HCT116 (cell line): Measurements from ENCODE around the gene ADGRD1.

Experiments used
- ATF3 ChIP-seq: IDR thresholded peaks from 2 replicates; pipeline ENCODE4 v1.6.1; 2012
- CEBPB ChIP-seq: IDR thresholded peaks from 2 replicates; pipeline ENCODE4 v1.6.1; 2012; ENCODE audit warnings: low read depth
- EZH2 ChIP-seq: fragments of 200-600 bp; sonication (generic); IDR thresholded peaks from 2 replicates; pipeline ENCODE4 v1.6.1; 2017; ENCODE audit warnings: antibody characterized with exemption, mixed run types
- EZH2phosphoT487 ChIP-seq: fragments of 200-600 bp; IDR thresholded peaks from 2 replicates; pipeline ENCODE4 v1.6.1; 2018; ENCODE audit warnings: antibody characterized with exemption, borderline replicate concordance
- FOSL1 ChIP-seq: IDR thresholded peaks from 2 replicates; pipeline ENCODE4 v1.6.1; 2012; ENCODE audit warnings: low read depth
- POLR2A ChIP-seq: IDR thresholded peaks from 2 replicates; pipeline ENCODE4 v1.7.0; 2011; ENCODE audit warnings: borderline replicate concordance; ENCODE audit not compliant: insufficient read depth, insufficient read length; ENCODE audit errors: extremely low read depth
- POLR2AphosphoS5 ChIP-seq: IDR thresholded peaks from 2 replicates; pipeline ENCODE4 v1.6.1; 2011; ENCODE audit warnings: mild to moderate bottlenecking, low read depth, low read length, moderate library complexity
- RAD21 ChIP-seq: IDR thresholded peaks from 2 replicates; pipeline ENCODE4 v1.6.1; 2012; ENCODE audit warnings: low read depth, mild to moderate bottlenecking
- SIN3A ChIP-seq: IDR thresholded peaks from 2 replicates; pipeline ENCODE4 v1.6.1; 2012; ENCODE audit warnings: low read depth
- TCF7L2 ChIP-seq: IDR thresholded peaks from 2 replicates; pipeline ENCODE4 v1.7.0; 2011; ENCODE audit warnings: borderline replicate concordance, inconsistent platforms; ENCODE audit not compliant: insufficient read depth, insufficient read length; ENCODE audit errors: extremely low read depth
- ZNF274 ChIP-seq: fragments of 200-500 bp; sonication (Bioruptor generic); IDR thresholded peaks from 2 replicates; pipeline ENCODE4 v1.6.1; 2014; ENCODE audit warnings: mild to moderate bottlenecking, low read depth, low read length, inconsistent platforms
- TF ChIP-seq, protein P1 (sequence below), 3 experiments: fragments of 200-600 bp in 1 of 3; sonication (generic) in 1 of 3; IDR thresholded peaks in 2 of 3; conservative IDR thresholded peaks in 1 of 3; 2 replicates each; pipeline ENCODE4 v1.5.1; 2012 to 2017; ENCODE audit warnings: low read depth in 2 of 3, low read length in 2 of 3, antibody characterized with exemption in 1 of 3, borderline replicate concordance in 1 of 3, control low read depth in 1 of 3, mild to moderate bottlenecking in 1 of 3, mixed read lengths in 1 of 3, mixed run types in 1 of 3, moderate library complexity in 1 of 3; ENCODE audit not compliant: insufficient read depth in 1 of 3
- TF ChIP-seq, protein P2 (sequence below): IDR thresholded peaks from 2 replicates; pipeline ENCODE4 v1.6.1; 2012; ENCODE audit warnings: low read depth

DNA sequence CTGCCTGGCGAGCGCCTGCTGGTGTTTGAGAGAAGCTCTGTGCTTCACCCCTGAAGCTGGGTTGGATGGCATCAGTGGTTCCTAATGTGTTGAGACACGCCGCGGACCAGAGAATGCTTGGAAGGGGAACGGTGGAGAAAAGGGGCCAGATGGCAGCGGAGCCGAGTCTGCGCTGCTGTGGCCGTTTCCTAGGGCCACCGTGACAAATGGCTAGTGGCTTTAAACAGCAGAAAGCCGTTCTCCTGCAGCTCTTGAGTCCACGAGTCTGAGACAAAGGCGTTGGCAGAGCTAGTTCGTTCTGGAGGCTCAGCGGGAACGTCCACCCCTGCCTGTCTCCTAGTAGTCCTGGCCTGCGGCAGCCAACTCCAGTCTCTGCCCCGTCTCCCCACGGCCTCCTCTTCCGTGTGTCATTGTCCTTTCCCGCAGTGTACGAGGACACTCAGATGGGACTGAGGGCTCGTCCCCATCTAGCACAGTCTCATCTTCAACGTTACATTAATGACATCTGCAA is 103.6 kb downstream of the ADGRD1 start:
- TF ChIP-seq EZH2 (no peak), SIN3A (no peak), RAD21 (no peak), POLR2AphosphoS5 (no peak), EZH2phosphoT487 (no peak), POLR2A (no peak), ZNF274 (no peak), FOSL1 (no peak), TCF7L2 (no peak), CEBPB (no peak), ATF3 (no peak)
- TF ChIP-seq, protein P1, sequence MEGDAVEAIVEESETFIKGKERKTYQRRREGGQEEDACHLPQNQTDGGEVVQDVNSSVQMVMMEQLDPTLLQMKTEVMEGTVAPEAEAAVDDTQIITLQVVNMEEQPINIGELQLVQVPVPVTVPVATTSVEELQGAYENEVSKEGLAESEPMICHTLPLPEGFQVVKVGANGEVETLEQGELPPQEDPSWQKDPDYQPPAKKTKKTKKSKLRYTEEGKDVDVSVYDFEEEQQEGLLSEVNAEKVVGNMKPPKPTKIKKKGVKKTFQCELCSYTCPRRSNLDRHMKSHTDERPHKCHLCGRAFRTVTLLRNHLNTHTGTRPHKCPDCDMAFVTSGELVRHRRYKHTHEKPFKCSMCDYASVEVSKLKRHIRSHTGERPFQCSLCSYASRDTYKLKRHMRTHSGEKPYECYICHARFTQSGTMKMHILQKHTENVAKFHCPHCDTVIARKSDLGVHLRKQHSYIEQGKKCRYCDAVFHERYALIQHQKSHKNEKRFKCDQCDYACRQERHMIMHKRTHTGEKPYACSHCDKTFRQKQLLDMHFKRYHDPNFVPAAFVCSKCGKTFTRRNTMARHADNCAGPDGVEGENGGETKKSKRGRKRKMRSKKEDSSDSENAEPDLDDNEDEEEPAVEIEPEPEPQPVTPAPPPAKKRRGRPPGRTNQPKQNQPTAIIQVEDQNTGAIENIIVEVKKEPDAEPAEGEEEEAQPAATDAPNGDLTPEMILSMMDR (IDR thresholded peaks at IDR 0.05 in 2 of 3, conservative IDR thresholded peaks at IDR 0.05 in 1 of 3; ENCODE audit: borderline replicate concordance in 1 of 3, insufficient read depth in 1 of 3, low read depth in 2 of 3, low read length in 2 of 3): no peak
- TF ChIP-seq, protein P2, sequence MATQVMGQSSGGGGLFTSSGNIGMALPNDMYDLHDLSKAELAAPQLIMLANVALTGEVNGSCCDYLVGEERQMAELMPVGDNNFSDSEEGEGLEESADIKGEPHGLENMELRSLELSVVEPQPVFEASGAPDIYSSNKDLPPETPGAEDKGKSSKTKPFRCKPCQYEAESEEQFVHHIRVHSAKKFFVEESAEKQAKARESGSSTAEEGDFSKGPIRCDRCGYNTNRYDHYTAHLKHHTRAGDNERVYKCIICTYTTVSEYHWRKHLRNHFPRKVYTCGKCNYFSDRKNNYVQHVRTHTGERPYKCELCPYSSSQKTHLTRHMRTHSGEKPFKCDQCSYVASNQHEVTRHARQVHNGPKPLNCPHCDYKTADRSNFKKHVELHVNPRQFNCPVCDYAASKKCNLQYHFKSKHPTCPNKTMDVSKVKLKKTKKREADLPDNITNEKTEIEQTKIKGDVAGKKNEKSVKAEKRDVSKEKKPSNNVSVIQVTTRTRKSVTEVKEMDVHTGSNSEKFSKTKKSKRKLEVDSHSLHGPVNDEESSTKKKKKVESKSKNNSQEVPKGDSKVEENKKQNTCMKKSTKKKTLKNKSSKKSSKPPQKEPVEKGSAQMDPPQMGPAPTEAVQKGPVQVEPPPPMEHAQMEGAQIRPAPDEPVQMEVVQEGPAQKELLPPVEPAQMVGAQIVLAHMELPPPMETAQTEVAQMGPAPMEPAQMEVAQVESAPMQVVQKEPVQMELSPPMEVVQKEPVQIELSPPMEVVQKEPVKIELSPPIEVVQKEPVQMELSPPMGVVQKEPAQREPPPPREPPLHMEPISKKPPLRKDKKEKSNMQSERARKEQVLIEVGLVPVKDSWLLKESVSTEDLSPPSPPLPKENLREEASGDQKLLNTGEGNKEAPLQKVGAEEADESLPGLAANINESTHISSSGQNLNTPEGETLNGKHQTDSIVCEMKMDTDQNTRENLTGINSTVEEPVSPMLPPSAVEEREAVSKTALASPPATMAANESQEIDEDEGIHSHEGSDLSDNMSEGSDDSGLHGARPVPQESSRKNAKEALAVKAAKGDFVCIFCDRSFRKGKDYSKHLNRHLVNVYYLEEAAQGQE: no peak
